GM19372 (cell line): Measurements from ENCODE around the gene ERAS.

ENCODE experiments used
- ATAC-seq: cut with Tn5 transposase; IDR thresholded peaks from one replicate; pipeline ENCODE4 v1.9.1; 2021; ENCODE audit warnings: mild to moderate bottlenecking, low read depth, moderate library complexity; ENCODE audit not compliant: unreplicated experiment

Gene ERAS, protein sequence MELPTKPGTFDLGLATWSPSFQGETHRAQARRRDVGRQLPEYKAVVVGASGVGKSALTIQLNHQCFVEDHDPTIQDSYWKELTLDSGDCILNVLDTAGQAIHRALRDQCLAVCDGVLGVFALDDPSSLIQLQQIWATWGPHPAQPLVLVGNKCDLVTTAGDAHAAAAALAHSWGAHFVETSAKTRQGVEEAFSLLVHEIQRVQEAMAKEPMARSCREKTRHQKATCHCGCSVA

DNA sequence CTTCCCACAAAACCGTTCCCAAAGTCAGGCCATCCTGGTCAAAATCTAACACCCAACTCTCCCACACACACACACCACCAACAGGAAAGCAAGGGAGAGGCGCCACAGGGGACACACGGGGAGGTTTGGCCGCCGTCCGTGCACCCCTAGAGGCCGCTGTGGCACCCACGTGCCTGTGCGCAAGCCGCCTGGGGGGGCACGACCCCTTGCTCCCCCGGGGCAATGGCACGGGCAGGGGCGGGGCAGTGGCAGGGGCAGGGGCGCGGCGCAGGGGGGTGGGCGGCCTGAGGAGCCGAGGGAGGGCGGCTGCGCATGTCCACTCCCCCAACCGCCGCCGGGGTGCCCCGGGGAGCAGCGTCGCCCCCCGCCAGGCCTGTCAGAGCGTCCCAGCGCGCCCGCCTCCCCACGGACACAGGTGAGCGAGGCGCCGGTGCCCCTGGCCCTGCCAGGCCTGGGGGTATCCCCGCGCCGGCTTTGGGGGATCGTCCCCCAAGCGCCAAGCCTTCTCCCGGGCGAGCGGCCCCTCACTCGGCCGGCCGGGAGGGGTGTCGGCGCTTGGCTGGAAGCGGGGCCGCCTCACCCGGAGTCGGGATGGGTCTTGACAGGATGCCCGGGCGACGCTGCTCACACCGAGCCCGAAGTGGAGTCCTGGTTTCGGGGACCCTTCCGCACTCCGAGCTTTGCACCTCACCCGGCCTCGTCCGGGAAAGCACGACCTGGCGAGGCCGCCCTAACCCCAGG is at the start of gene ERAS:
ERAS (plus strand) TSS at position 379 of the 741 bp plus-strand sequence. CDS start 2,611 bp downstream, outside the sequence.
- no peak for ATAC-seq

DNA sequence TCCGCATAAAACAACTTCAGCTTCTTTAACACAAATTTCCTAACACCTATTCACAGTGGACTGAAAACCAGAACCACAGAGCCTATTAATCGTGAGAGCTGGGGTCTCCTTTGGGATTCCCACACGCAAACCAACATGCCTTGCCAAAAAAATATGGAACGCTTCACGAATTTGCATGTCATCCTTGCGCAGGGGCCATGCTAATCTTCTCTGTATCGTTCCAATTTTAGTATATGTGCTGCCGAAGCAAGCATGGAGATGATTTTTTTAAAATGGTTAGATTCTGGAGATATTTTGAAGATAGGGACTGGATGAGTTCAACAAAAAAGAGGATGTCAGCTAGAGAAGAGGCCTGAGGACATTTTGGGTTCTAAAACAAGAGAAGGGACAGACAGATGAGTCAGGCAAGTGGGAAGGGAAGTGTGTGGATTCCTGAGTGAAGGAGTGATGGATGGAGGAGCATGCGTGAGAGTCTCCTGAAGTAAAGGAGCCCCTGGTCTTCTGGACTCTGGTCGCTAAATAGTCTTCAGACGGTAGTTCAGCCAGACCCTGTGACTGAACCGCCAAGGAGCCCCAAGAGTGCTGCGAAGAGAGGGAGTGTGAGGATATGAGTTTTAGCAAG is 49.4 kb upstream of the ERAS start:
- ATAC-seq, result no peak

DNA sequence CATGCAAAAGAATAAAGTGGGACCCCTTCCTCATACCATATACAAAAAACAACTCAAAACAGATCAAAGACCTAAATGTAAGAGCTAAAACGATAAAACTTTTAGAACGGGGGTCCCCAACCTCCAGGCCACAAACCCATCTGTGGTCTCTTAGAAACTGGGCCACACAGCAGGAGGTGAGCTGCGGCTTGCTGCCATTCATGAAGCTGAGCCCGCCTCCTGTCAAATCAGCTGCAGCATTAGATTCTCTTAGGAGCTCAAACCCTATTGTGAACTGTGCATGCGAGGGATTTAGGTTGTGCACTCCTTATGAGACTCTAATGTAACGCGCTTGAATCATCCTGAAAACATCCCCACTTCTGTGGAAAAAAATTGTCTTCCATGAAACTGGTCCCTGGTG is 46.9 kb upstream of the ERAS start:
- no peak for ATAC-seq

DNA sequence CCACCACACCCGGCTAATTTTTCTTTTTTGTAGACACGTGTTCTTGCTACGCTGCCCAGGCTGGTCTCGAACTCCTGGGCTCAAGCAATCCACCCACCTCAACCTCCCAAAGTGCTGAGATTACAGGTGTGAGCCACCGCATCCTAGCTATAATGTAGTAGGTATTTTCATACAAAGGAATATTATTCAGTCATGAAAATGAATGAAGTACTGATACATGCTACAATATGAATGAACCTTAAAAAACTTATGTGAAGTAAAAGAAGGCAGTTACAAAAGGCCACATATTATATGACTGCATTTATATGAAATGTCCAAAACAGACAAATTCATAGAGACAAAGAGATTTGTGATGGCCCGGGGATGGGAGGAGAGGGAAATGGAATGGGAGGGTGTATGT is 44.6 kb upstream of the ERAS start:
- ATAC-seq, result no peak

DNA sequence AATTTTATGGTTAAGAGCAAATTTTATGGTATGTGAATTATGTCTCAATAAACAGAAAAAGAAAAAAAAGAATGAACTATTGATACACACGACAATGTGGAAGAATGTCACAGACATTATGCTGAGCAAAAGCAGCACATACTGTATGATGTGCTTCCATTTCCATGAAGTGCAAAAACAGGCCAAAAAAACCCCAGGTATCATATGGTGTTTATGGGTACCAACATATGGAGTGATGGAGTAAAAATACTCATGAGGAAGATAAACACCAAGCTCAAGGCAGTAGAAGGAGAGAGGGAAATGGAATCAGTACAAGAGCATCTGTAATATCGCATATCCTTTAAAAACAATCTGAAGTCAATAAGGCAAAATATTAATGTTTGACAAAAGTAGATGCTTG is 44.1 kb upstream of the ERAS start:
- no peak for ATAC-seq

DNA sequence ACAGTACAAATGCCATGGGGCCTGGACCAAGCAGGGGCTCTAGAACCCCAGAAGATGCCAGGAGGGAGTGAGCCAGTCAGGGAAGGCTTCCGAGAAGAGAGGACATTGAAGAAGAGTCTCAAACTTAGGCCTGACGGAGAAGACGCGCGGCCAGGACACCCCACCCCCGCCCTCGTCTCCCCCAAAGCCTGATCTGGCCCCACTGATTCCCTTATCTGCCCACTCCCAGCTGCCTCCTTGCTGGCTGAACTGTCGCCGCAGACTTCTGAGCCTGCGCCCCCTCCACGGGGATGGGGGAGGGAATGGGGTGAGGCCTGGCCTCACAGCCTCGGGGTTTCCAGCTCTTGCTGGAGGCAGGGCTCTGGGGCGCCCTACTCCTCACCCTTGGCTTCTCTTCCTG is 43.5 kb upstream of the ERAS start:
- no peak for ATAC-seq

DNA sequence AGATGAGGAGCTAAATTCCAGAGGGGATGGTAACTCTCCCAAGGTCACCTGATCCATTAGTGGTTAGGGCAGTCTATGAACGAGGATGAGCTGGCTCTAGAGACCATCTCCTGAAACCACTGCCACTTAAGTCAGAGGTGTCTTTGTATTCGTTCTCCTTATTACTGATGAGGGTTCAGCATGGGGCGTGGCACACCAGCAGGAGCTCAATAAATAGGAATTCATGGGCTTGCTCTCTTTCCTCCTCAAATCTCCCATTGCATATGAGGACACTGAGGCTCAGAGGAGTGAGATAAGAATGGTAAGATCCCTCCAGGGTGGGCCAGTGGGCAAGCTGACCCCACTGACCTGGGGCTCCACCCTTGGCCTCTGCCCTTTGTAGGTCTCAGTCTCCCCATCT is 41.6 kb upstream of the ERAS start:
- no peak for ATAC-seq

DNA sequence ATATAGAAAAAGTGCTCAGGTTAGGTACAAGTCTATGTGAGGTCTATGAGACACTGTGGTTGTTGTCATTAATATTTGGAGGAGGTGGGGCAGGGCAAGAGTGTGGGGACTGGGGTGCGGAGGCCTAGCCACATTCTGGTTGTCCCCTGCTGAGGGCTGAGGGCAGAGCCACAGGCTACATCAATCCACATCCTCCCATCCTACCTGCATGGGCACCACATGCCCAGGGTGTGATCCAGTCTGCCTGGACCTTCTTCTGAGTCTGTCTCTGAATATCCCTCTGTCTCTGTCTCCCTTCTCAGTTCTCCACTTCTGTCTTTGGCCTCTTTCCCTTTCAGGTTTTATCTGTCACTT is 41.1 kb upstream of the ERAS start:
- no peak for ATAC-seq

DNA sequence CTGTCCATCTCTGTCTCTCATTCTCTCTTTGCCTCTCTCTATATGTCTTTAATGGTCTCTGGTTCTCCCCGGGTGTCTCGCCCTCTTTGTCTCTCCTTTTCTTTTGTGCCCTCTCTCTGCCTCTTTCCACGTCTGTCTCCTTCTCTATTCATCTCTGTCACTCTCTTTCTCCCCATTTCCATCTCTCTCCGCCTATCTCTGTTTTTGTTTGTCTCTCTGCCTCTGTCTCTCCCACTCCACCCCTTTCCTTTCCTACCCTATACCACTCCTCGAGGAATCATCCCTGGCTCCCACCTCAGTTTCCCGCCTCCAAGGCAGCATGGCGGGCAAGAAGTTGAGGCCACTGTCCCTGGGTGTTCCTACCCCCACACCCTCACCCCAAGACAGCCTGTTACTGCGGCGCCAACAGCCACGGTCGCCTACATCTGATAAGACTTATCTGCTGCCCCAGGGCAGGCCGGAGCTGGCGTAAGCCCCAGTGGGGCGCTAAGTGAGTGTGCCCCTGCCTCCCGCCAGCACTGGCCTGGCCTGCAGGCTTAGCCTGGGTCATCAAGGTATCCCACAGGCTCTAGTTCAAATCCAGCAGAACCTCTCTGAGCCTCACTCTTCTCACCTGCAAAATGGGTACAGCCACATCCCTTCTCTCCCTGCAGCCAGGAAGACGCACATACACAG is 40.6 kb upstream of the ERAS start:
- ATAC-seq, result no peak

DNA sequence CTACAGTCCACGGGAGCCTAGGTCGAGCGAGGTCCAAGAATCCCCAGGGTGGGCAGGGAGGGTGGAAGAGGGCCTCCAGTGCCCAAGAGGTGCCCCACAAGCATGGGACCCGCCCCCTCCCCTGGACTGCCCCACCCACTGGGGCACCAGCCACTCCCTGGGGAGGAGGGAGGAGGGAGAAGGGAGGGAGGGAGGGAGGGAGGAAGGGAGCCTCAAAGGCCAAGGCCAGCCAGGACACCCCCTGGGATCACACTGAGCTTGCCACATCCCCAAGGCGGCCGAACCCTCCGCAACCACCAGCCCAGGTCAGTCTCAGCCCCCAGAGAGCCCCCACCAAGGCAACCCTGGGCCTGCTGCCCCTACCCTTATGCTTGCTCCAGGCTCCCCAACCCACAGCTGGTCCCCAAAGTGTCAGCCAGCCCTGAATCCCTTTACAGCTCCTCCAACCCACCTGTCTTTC is 39.9 kb upstream of the ERAS start, which contains the start of gene GATA1:
GATA1 (plus strand) TSS at position 250 of the 460 bp plus-strand sequence. CDS start 4,520 bp downstream, outside the sequence.
- no peak for ATAC-seq

DNA sequence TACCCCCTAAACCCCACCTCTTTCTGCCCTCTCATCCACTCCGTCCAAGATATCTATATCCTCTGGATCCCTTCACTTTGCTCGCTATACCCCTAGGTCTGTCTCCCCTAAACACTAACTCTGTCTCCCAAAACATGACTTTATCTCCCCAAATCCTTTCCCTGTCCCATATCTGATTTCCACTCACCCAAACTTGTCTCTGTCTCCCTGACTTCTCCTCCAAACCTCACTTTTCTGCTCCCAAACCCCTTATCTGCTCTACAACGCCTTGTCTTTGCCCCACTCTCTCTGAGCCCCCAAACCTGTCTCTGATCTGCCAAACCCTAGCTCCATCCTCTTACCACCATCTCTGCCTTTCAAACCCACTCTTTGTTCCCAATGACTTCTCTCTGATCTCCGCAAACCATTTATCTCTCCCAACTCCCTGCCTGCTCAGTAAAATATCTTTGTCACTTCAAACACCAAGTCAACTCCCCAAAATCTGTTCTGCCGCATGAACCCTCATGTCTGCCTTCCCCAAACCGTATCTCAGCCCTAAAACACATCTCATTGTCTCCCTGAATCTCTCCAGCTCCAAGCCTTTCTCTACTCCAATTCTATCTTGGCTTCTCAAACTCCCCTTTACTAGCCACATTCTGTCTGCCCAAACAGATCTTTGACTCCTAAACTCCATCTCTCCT is 39.3 kb upstream of the ERAS start:
- ATAC-seq, result no peak

DNA sequence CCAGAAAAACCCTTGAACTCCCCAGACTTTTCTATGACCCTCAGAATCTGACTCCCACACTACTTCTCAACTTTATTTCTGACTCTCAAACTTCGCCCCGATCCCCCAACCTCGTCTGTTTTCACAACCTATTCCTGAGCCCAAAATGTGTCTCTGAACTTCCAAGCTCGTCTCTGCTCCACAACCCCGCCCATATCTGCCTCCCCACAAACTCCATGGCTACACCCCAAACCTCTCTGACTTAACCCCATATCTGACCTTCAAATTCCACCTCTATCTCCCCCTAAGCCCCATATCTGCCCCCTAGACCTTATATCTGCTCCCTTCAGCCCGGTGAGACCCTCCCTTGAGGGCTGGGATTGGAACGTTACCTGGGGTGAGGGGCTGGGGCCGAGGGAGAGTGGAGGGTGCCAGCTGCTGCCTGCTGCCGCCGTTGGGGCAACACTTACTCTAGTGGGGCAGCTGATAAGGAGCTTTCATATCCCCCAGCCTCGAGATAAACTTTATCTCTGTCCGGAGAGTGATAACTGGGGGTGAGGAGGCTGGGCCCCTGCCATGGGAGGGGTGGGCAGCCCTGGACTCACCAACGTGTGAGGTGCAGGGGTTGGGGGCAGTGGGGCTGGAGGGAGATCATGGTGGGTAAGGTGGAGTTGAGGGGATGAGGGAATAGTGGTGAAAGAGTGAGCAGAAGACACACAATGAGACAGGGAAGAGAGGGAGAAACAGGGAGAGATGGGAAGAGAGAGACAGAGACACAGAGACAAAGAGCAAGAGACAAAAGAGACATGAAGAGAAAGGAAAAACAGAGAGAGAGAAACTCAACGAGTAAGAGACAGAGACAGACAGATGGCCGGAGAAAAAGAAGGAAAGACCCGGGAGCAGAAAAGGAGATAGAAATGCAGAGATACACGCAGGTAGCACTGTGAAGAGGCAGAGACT is 38.5 kb upstream of the ERAS start:
- no peak for ATAC-seq

DNA sequence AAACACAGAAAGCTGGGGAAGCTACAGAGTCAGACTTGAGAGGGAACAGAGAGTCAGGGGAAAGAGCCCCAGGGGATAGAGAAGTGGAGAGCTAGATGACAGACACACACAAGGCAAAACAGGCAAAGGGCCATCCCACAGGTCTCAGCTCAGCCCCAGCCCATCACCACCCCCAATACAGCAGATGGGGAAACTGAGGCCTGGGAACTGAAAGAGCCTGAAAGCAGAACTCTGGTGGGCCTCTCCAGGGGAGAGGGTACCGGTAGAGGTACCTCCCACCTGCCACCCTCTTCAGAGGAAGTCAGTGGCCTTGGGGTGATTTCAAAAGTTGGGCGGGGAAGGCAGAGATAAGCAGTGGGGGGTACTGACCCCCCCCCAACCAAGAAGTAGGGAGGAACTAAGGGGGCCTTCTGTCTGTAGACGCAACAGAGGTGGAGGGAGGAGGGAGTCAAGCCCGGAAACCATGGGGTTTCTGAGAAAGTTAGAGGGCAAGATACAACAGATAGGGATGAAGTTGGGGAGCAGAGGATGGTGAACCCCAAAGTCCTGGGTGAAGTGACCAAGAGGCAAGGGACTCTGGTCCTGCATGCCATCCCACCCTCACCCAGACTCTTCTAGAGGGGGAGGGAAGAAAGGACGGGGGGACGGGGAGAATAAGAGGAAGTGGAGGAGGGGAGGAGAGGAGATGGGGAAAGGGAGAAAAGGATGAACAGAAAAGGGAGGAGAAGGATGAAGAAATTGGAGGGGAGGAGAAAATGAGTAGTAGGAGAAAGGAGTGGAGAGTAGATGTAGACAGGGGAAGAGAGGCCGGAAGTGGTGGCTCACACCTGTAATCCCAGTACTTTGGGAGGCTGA is 36.7 kb upstream of the ERAS start:
- ATAC-seq, result no peak

DNA sequence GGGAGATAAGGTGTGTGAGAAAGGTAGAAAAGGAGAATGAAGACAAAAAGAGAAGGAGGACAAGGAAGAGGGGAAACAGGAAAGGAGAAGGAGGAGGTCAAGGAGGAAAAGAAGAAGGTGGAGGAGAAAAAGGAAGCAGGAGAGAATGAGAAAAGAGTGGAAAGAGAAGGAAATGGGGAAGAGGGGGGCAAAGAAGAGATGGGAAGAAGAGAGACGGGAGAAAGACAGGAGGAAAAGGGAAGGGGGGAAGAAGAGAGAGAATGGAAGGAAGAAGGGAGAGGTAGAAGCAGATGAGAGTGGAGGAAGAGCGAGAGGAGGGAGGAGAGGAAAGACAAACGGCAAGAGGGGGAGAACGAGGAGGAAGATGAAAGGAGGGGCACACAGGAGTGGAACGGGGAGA is 35.8 kb upstream of the ERAS start:
- ATAC-seq, result no peak

DNA sequence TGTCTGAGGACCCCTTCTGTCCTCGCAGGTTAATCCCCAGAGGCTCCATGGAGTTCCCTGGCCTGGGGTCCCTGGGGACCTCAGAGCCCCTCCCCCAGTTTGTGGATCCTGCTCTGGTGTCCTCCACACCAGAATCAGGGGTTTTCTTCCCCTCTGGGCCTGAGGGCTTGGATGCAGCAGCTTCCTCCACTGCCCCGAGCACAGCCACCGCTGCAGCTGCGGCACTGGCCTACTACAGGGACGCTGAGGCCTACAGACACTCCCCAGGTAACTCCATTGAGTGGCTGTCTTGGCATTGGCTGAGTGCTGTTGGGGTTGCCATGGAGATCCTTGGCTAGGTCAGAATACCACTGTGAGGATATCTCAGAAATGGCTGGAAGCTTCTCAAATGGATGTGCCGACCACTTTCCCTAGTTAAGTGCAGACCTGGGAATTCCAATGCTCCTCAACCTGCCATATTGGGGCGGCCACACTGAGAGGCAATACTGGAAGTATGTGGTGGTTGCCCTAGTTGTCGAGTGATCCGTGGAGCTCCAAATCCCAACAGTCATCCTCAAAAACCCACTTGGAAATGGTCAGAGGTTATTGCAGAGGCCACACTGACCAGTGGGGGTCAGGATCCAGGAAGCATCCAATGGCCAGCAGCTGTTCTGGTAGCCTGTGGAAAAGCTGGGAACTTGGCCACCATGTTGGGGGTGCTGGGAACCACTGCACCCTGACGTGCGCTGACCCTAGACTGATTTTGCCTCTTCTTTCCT is 35.1 kb upstream of the ERAS start:
- ATAC-seq, result no peak

DNA sequence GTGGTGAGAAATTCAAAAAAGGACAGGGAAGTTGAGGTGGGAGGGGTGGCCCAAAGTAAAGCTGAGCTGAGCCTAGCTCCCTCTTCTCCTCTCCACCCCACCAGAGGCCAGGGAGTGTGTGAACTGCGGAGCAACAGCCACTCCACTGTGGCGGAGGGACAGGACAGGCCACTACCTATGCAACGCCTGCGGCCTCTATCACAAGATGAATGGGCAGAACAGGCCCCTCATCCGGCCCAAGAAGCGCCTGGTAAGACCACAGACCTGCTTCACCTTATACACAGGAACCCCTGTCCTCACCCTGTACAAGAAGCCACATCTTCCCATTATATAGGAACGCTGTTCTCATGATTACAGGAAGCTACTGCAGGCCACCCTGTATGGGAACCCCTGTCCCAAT is 34.1 kb upstream of the ERAS start:
- no peak for ATAC-seq

DNA sequence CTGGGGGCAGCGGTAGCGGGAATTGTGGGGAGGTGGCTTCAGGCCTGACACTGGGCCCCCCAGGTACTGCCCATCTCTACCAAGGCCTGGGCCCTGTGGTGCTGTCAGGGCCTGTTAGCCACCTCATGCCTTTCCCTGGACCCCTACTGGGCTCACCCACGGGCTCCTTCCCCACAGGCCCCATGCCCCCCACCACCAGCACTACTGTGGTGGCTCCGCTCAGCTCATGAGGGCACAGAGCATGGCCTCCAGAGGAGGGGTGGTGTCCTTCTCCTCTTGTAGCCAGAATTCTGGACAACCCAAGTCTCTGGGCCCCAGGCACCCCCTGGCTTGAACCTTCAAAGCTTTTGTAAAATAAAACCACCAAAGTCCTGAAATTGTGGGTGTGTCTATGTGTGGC is 32.4 kb upstream of the ERAS start:
- no peak for ATAC-seq

DNA sequence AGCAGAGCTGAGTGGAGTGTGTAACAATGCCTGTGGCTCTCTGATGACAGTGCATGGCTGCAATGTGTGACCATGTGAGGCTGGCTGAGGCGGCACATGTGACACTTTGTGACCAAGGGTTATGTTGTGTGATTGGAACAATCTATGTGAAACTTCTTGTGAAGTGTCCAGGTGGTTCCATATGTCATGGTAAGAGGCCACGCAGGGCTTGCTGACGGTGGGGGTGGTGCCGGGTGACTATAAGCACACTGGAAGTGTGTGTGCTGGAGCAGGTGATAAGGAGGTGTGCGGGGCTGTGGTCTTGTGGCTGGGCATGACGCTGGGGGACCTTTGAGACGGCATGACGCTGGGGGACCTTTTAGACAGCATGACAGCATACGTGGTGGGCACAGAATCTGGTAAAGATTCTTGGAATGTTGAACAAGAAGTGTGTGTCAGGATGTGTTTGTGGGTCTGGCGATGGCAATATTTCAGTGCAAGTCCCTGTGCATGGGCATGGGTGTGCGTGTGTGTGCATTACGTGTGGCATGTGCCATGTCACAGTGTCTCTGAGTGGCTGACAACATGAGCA is 31.9 kb upstream of the ERAS start:
- ATAC-seq, result no peak
